GM12878 (cell line): Measurements from ENCODE around the gene ROCK2. TPM values are rescaled to one million over a fixed set of nuclear protein-coding genes. Genes with fewer than 3 reads are reported as not detected.

Source experiments
- ATAC-seq: fragments of 200-7000 bp; cut with Tn5 transposase; 3 replicates; pipeline ENCODE4 v1.9.1; 2020; ENCODE audit warnings: mild to moderate bottlenecking, moderate library complexity
- BruUV-seq: library from RNA; stranded (reverse); fragments of 400-500 nt; replicated peaks from 2 replicates; lab custom pipeline; 2021; lab: Mats Ljungman, UMichigan
- CTCF ChIA-PET: fragments of 300-600 bp; sonication (Branson Sonifier 250); formaldehyde crosslinking; extraction: SDS; loops from one replicate; lab custom pipeline; 2021; ENCODE audit warnings: inconsistent platforms; lab: Yijun Ruan, JAX
- POLR2A ChIA-PET: fragments of 350-600 bp; formaldehyde crosslinking; extraction: SDS; loops from one replicate; lab custom pipeline; 2021; ENCODE audit warnings: inconsistent platforms; lab: Charles Lee
- RAD21 ChIA-PET: fragments of 300-600 bp; sonication (Branson Sonifier 250); formaldehyde crosslinking; loops from one replicate; lab custom pipeline; 2023; ENCODE audit warnings: antibody characterized with exemption; ENCODE audit not compliant: unreplicated experiment; lab: Charles Lee
- SMC1A ChIA-PET: fragments of 300-600 bp; sonication (Branson Sonifier 250); formaldehyde crosslinking; loops from one replicate; lab custom pipeline; 2023; ENCODE audit not compliant: unreplicated experiment, uncharacterized antibody; lab: Charles Lee
- DNase-seq: peaks from one replicate; pipeline ENCODE4 v3.0.0-alpha.2; 2011; ENCODE audit warnings: low read depth, low spot score
- FAIRE-seq: peaks from 3 replicates; lab custom pipeline; 2011; peaks lifted over from hg19 to GRCh38; lab: Jason Lieb, UNC
- H2AFZ ChIP-seq: 2 replicates; pipeline ENCODE4 v1.6.0; 2011; ENCODE audit warnings: low read depth, low read length, control low read depth; ENCODE audit not compliant: control insufficient read depth
- H3K27ac ChIP-seq: 2 replicates; pipeline ENCODE4 v1.5.1; 2011; ENCODE audit warnings: control low read depth; ENCODE audit not compliant: control insufficient read depth, insufficient read depth
- H3K27me3 ChIP-seq, 2 experiments: replicated peaks in 1 of 2; 2 replicates each; pipeline versions ENCODE4 v1.6.0 to v1.6.1; 2011; ENCODE audit warnings: low read length in 1 of 2; ENCODE audit not compliant: control insufficient read depth in 2 of 2, insufficient read depth in 2 of 2
- H3K36me3 ChIP-seq, 2 experiments: 2 replicates each; pipeline ENCODE4 v1.5.1; 2011; ENCODE audit warnings: low read length in 1 of 2; ENCODE audit not compliant: control insufficient read depth in 2 of 2, insufficient read depth in 2 of 2
- H3K4me1 ChIP-seq: 2 replicates; pipeline ENCODE4 v1.6.1; 2011; ENCODE audit warnings: mild to moderate bottlenecking, low read length, moderate library complexity, mixed read lengths; ENCODE audit not compliant: control insufficient read depth, insufficient read depth
- H3K4me2 ChIP-seq: 2 replicates; pipeline ENCODE4 v1.6.0; 2011; ENCODE audit warnings: control low read depth; ENCODE audit not compliant: control insufficient read depth, insufficient read depth
- H3K4me3 ChIP-seq: fragments of 200-600 bp; sonication (generic); 2 replicates; pipeline ENCODE4 v1.5.1; 2016
- H3K79me2 ChIP-seq: 2 replicates; pipeline ENCODE4 v1.6.0; 2011; ENCODE audit warnings: low read length; ENCODE audit not compliant: control insufficient read depth, insufficient read depth
- H3K9ac ChIP-seq: 2 replicates; pipeline ENCODE4 v1.8.0; 2011; ENCODE audit warnings: low read length, control low read depth, mixed read lengths; ENCODE audit not compliant: control insufficient read depth, insufficient read depth
- H3K9me3 ChIP-seq: replicated peaks from 3 replicates; pipeline ENCODE4 v1.5.1; 2011; ENCODE audit warnings: mild to moderate bottlenecking, low read length; ENCODE audit not compliant: control insufficient read depth, insufficient read depth
- H4K20me1 ChIP-seq: 2 replicates; pipeline ENCODE4 v1.6.0; 2011; ENCODE audit not compliant: control insufficient read depth, insufficient read depth
- ATF2 ChIP-seq: IDR thresholded peaks from 2 replicates; pipeline ENCODE4 v1.6.1; 2012; ENCODE audit warnings: low read length, inconsistent platforms
- CHD2 ChIP-seq: IDR thresholded peaks from 2 replicates; pipeline ENCODE4 v1.6.1; 2011; ENCODE audit warnings: low read depth, low read length, improper control_type of control experiment, borderline replicate concordance
- IRF4 ChIP-seq: IDR thresholded peaks from 2 replicates; pipeline ENCODE4 v1.6.1; 2011; ENCODE audit warnings: low read depth, low read length
- MTA3 ChIP-seq: IDR thresholded peaks from 2 replicates; pipeline ENCODE4 v1.6.1; 2012; ENCODE audit warnings: low read length, inconsistent platforms, borderline replicate concordance
- NKRF ChIP-seq: fragments of 450-650 bp; conservative IDR thresholded peaks from 2 replicates; pipeline ENCODE4 v1.6.1; 2017; ENCODE audit warnings: mild to moderate bottlenecking, moderate library complexity
- PBX3 ChIP-seq: IDR thresholded peaks from 2 replicates; pipeline ENCODE4 v1.6.1; 2011; ENCODE audit warnings: mild to moderate bottlenecking, low read depth, low read length, moderate library complexity; ENCODE audit not compliant: insufficient replicate concordance
- ZNF592 ChIP-seq: fragments of 450-650 bp; IDR thresholded peaks from 2 replicates; pipeline ENCODE4 v1.6.1; 2017; ENCODE audit warnings: mild to moderate bottlenecking, moderate library complexity
- WGBS: methylation state at CpG from one replicate; pipeline ENCODE4 v1.1.6; 2016; ENCODE audit warnings: low lambda C conversion rate; ENCODE audit not compliant: insufficient replicate concordance, insufficient coverage; ENCODE audit errors: missing lambda C conversion rate; 5-methylcytosine and 5-hydroxymethylcytosine counted together
- in situ Hi-C: fragments of 300-500 bp; cut with MboI; formaldehyde crosslinking; loops from 9 replicates; pipeline ENCODE4 v1.14.3; 2018; ENCODE audit warnings: mixed read lengths
- intact Hi-C: fragments of 100-400 bp; cut with micrococcal nuclease; formaldehyde crosslinking; loops from one replicate; pipeline ENCODE4 v1.14.2; 2022; ENCODE audit not compliant: unreplicated experiment
- polyA plus RNA-seq, 11 experiments: library from polyadenylated mRNA; depleted of rRNA in 4 of 11; unstranded in 6 of 11; stranded (reverse) in 5 of 11; fragments of >200 nt; fragmentation: Nextera tagmentation in 4 of 11; fragmentation: Illumina TruSeq in 1 of 11; extraction: Ambion mirVana in 4 of 11; extraction: Trizol in 1 of 11; gene quantifications; 1 replicate in 1 of 11; 2 replicates in 10 of 11; pipeline versions ENCODE4 v1.2.1 to v1.2.3, GENCODE V29; 2011 to 2016; ENCODE audit warnings: inconsistent platforms in 2 of 11, missing spikeins in 2 of 11, low read depth in 1 of 11
- total RNA-seq, 4 experiments: library from RNA; depleted of rRNA in 3 of 4; stranded (reverse); fragments of >200 nt in 3 of 4; fragmentation: Illumina TruSeq in 1 of 4; extraction: Trizol in 1 of 4; gene quantifications; 2 replicates each; pipeline versions ENCODE4 v1.2.1 to v1.2.3, GENCODE V29; 2013 to 2021

The ROCK2 gene
- total and polyA plus RNA-seq, 10 of the 15 experiments (the other 5 are each of a cell fraction or from before 2014, with no cell fraction given) = 4.6 to 22.1 (median 8.3) TPM

GRCh38 chr2:11187731-11188130, 156.7 kb downstream of the ROCK2 start:
- Histone ChIP-seq H3K27me3 (no peaks in the 10 kb centered on the region), H3K79me2 (no peaks in the 10 kb centered on the region), H3K4me1 (no peaks in the 10 kb centered on the region), H4K20me1 (no peaks in the 10 kb centered on the region), H3K9ac (no peak overlapping the region), H3K4me3 (no peak overlapping the region), H3K27ac (no peak overlapping the region), H2AFZ (no peak overlapping the region), H3K36me3 (no peaks in the 10 kb centered on the region), H3K4me2 (no peak overlapping the region), H3K9me3 (no peaks in the 10 kb centered on the region)
- intact Hi-C loops (no loop called here), in situ Hi-C loops (no loop called here)
- POLR2A ChIA-PET = interaction anchor here (0.7 kb wide), 1 partner anchor 30 kb away, joined by 6 read pairs; no protein-coding TSS in a partner anchor
- 77% methylated on average over 2 of the region's 2 CpGs for WGBS
- SMC1A ChIA-PET = no interaction called here
- DNase-seq = no peak
- TF ChIP-seq NKRF (no peak), IRF4 (no peak), CHD2 (no peak), ZNF592 (no peak), PBX3 (no peak), ATF2 (no peak), MTA3 (no peak)
- no TSS peak for BruUV-seq
- RAD21 ChIA-PET = no interaction called here
- CTCF ChIA-PET = no interaction called here
- FAIRE-seq = no peak
- no peak for ATAC-seq
